Measurements from ENCODE around the gene DPP6. TPM values are rescaled to one million over a fixed set of nuclear protein-coding genes. Genes with fewer than 3 reads are reported as not detected.

DPP6 gene
- total and polyA plus RNA-seq, 2 of the 8 experiments (the other 6 are each of a cell fraction or from before 2014, with no cell fraction given): 4.7 to 6.8 TPM

- H2AFZ ChIP-seq (ENCODE audit: low read length): no peak overlapping the region
- H4K91ac ChIP-seq (replicated peaks; ENCODE audit: insufficient read length, low read length): no peak overlapping the region
- ChIA-PET CTCF (ENCODE audit: partially characterized antibody) (interaction anchor here (1.3 to 1.6 kb wide), 2 partner anchors 10 to 24 kb away, joined by 3 to 5 read pairs; no protein-coding TSS in a partner anchor), POLR2A (ENCODE audit: partially characterized antibody) (no interaction called here)
- no peak overlapping the region for H2BK120ac ChIP-seq (replicated peaks; ENCODE audit: low read depth, low read length)
- H4K8ac ChIP-seq (ENCODE audit: extremely low read depth, insufficient read depth, low read length): no peak overlapping the region
- H3K79me1 ChIP-seq (ENCODE audit: low read depth, low read length): no peaks in the 10 kb centered on the region
- H2BK5ac ChIP-seq (ENCODE audit: low read depth, low read length): no peak overlapping the region
- no peak overlapping the region for H3K4ac ChIP-seq (replicated peaks; ENCODE audit: insufficient read length, low read depth, low read length)
- H3K27me3 ChIP-seq (replicated peaks in 1 of 4; ENCODE audit: control insufficient read depth in 3 of 4, extremely low read depth in 1 of 4, insufficient read depth in 3 of 4, low read length in 3 of 4): no peaks in the 10 kb centered on the region
- H3K14ac ChIP-seq (ENCODE audit: insufficient read length): no peak overlapping the region
- no peak overlapping the region for H4K5ac ChIP-seq (ENCODE audit: insufficient read length, low read depth, low read length)
- no peak overlapping the region for H3K23ac ChIP-seq (ENCODE audit: insufficient read length)
- no peaks in the 10 kb centered on the region for H3K4me1 ChIP-seq (replicated peaks in 1 of 4; ENCODE audit: control insufficient read depth in 3 of 4, insufficient read depth in 4 of 4, low read length in 3 of 4)
- H2BK15ac ChIP-seq (ENCODE audit: low read length): no peak overlapping the region
- no peak for DNase-seq (ENCODE audit: low read depth in 1 of 2, low spot score in 2 of 2)
- H3K36me3 ChIP-seq (ENCODE audit: control insufficient read depth in 2 of 4, insufficient read depth in 4 of 4, low read length in 3 of 4): peaks cover 0 to 16% (median 0%) of the 10 kb centered on the region in 4 experiments; a peak in 2 of 8 replicates
- no peaks in the 10 kb centered on the region for H3K23me2 ChIP-seq (ENCODE audit: low read depth, low read length)
- H3K27ac ChIP-seq (ENCODE audit: low read depth, low read length): no peak overlapping the region
- no peaks in the 10 kb centered on the region for H4K20me1 ChIP-seq (replicated peaks in 1 of 2; ENCODE audit: control insufficient read depth in 1 of 2, insufficient read depth in 2 of 2, low read length in 2 of 2)
- H3K9ac ChIP-seq (replicated peaks in 1 of 4; ENCODE audit: extremely low read depth in 1 of 4, low read depth in 3 of 4, low read length in 3 of 4): no peak overlapping the region
- H3K9me3 ChIP-seq (ENCODE audit: insufficient read depth in 2 of 2, low read depth in 1 of 2, low read length in 1 of 2): peaks cover 33 to 37% of the 10 kb centered on the region in 2 experiments
- no peak overlapping the region for H3K4me2 ChIP-seq (ENCODE audit: insufficient read depth in 1 of 2, low read depth in 2 of 2, low read length in 2 of 2)
- H3K56ac ChIP-seq (replicated peaks; ENCODE audit: insufficient read length, low read depth, low read length): no peak overlapping the region
- no peak overlapping the region for H2BK20ac ChIP-seq (ENCODE audit: low read length)
- FAIRE-seq: no peak
- no peak overlapping the region for H3K18ac ChIP-seq (ENCODE audit: extremely low read depth, low read length)
- no peaks in the 10 kb centered on the region for H3K79me2 ChIP-seq (ENCODE audit: control insufficient read depth in 1 of 2, insufficient read depth in 2 of 2, low read length in 2 of 2)
- no peak overlapping the region for H2AK5ac ChIP-seq (ENCODE audit: low read depth, low read length)
- 87% methylated on average over 1 of the region's 1 CpG; no CpG with 5 or more reads in 1 of the 2 experiments for WGBS, 2 experiments (ENCODE audit: extremely low coverage in 1 of 2, insufficient coverage in 1 of 2, insufficient read length in 1 of 2, insufficient replicate concordance in 2 of 2, low coverage in 1 of 2, low lambda C conversion rate in 2 of 2, missing lambda C conversion rate in 1 of 2)
- no peak overlapping the region for H3K4me3 ChIP-seq (ENCODE audit: extremely low read depth in 1 of 4, insufficient read depth in 2 of 4, low read depth in 3 of 4, low read length in 4 of 4)
- no peak overlapping the region for H2BK12ac ChIP-seq (ENCODE audit: low read depth, low read length)
- TF ChIP-seq SAP30 (IDR thresholded peaks at IDR 0.05; ENCODE audit: insufficient read depth, insufficient replicate concordance, low read length): no peak
- no peak for TF ChIP-seq BCL11A (IDR thresholded peaks at IDR 0.05; ENCODE audit: low read depth in 2 of 2, low read length in 2 of 2)
- TF ChIP-seq HDAC6 (IDR thresholded peaks at IDR 0.05; ENCODE audit: low read depth, low read length): no peak
- no peak for TF ChIP-seq CBX5 (IDR thresholded peaks at IDR 0.05; ENCODE audit: low read depth, low read length)
- TF ChIP-seq JUND (IDR thresholded peaks at IDR 0.05; ENCODE audit: low read length): no peak
- no peak for TF ChIP-seq NRF1 (IDR thresholded peaks at IDR 0.05; ENCODE audit: low read depth, low read length)
- no peak for TF ChIP-seq PHF8 (conservative IDR thresholded peaks at IDR 0.05; ENCODE audit: low read depth, low read length)
- no peak for TF ChIP-seq SIN3A (conservative IDR thresholded peaks at IDR 0.05 in 1 of 2, IDR thresholded peaks at IDR 0.05 in 1 of 2; ENCODE audit: low read depth in 1 of 2, low read length in 2 of 2)
- TF ChIP-seq POLR2A (IDR thresholded peaks at IDR 0.05; ENCODE audit: control extremely low read depth in 1 of 2, low read depth in 2 of 2, low read length in 2 of 2): no peak
- TF ChIP-seq E2F6 (IDR thresholded peaks at IDR 0.05): no peak
- TF ChIP-seq SIRT6 (IDR thresholded peaks at IDR 0.05; ENCODE audit: low read length): no peak
- no peak for TF ChIP-seq JUN (IDR thresholded peaks at IDR 0.05; ENCODE audit: low read depth, low read length)
- no peak for TF ChIP-seq KDM4A (IDR thresholded peaks at IDR 0.05; ENCODE audit: low read depth, low read length, severe bottlenecking)
- no peak for TF ChIP-seq POLR2AphosphoS5 (IDR thresholded peaks at IDR 0.05; ENCODE audit: low read depth, low read length)
- TF ChIP-seq SP2 (IDR thresholded peaks at IDR 0.05; ENCODE audit: low read length): no peak
These were observed 885.6 kb downstream of the DPP6 start for GRCh38 chr7:154937837-154938236.
